Stimulated activated CD4-positive, alpha-beta T cell treated with anti-CD3 and anti-CD28 coated beads, TNF-alpha, amount 100 ng/mL, for 4 hours (primary cell): ENCODE data around the gene ALDH1A3.

Experiments used
- DNase-seq, 3 experiments: peaks; one replicate each; pipeline ENCODE4 v3.0.0-alpha.2; 2020; ENCODE audit warnings: low read depth in 3 of 3

The ALDH1A3 gene

GRCh38 chr15:100881573-100882336, 2.1 kb downstream of the ALDH1A3 start:
- no peak for DNase-seq

GRCh38 chr15:100885116-100885515, 5.5 kb downstream of the ALDH1A3 start:
- DNase-seq, result no peak

GRCh38 chr15:100885811-100886210, 6.2 kb downstream of the ALDH1A3 start:
- no peak for DNase-seq

- no peak for DNase-seq
These were observed 7.7 kb downstream of the ALDH1A3 start for GRCh38 chr15:100887211-100887913.

GRCh38 chr15:100889385-100890050, 9.9 kb downstream of the ALDH1A3 start:
- DNase-seq, result no peak

GRCh38 chr15:100890051-100890720, 10.6 kb downstream of the ALDH1A3 start:
- no peak for DNase-seq

- DNase-seq, result no peak
These were observed 11.2 kb downstream of the ALDH1A3 start for GRCh38 chr15:100890850-100891249.

- no peak for DNase-seq
These were observed 11.8 kb downstream of the ALDH1A3 start for GRCh38 chr15:100891307-100892012.

- DNase-seq, result no peak
These were observed 12.4 kb downstream of the ALDH1A3 start for GRCh38 chr15:100892013-100892355.

GRCh38 chr15:100893261-100893963, 13.8 kb downstream of the ALDH1A3 start:
- DNase-seq, result no peak

- no peak for DNase-seq
These were observed 14.3 kb downstream of the ALDH1A3 start for GRCh38 chr15:100893964-100894295.

GRCh38 chr15:100895721-100896120, 16.1 kb downstream of the ALDH1A3 start:
- DNase-seq, result no peak

GRCh38 chr15:100897221-100898151, 17.9 kb downstream of the ALDH1A3 start:
- no peak for DNase-seq

- no peak for DNase-seq
These were observed 18.5 kb downstream of the ALDH1A3 start for GRCh38 chr15:100898152-100898490.

GRCh38 chr15:100898661-100899462, 19.2 kb downstream of the ALDH1A3 start:
- DNase-seq, result no peak

GRCh38 chr15:100899601-100900000, 20.0 kb downstream of the ALDH1A3 start:
- DNase-seq, result no peak

GRCh38 chr15:100900136-100900794, 20.6 kb downstream of the ALDH1A3 start:
- DNase-seq, result no peak

- no peak for DNase-seq
These were observed 21.2 kb downstream of the ALDH1A3 start for GRCh38 chr15:100900795-100901169.

- no peak for DNase-seq
These were observed 21.7 kb downstream of the ALDH1A3 start for GRCh38 chr15:100901296-100901695.
